GM21447 (cell line): ENCODE measurements around the gene SLC39A7.

ENCODE experiments used
- ATAC-seq: cut with Tn5 transposase; IDR thresholded peaks from one replicate; pipeline ENCODE4 v1.9.1; 2021; ENCODE audit not compliant: unreplicated experiment

SLC39A7 gene

GRCh38 chr6:33204415-33205190, 3.9 kb downstream of the SLC39A7 start, which contains the start of gene HSD17B8:
HSD17B8 (plus strand) TSS chr6:33204655; CDS start chr6:33204669, 14 bp downstream.
- ATAC-seq = peak; percentile 45

- no peak for ATAC-seq
Observed at GRCh38 chr6:33205191-33206026, 4.7 kb downstream of the SLC39A7 start.

GRCh38 chr6:33206027-33206863, 5.6 kb downstream of the SLC39A7 start:
- ATAC-seq = no peak

- no peak for ATAC-seq
Observed at GRCh38 chr6:33206864-33207551, 6.3 kb downstream of the SLC39A7 start.

- no peak for ATAC-seq
Observed at GRCh38 chr6:33207552-33208090, 7.0 kb downstream of the SLC39A7 start.

GRCh38 chr6:33208091-33208967, 7.7 kb downstream of the SLC39A7 start, which contains the start of gene RING1:
RING1 (plus strand) TSS chr6:33208500; CDS start chr6:33208823, 323 bp downstream.
- peak; percentile 34 for ATAC-seq

- no peak for ATAC-seq
Observed at GRCh38 chr6:33209856-33210255, 9.2 kb downstream of the SLC39A7 start.

- ATAC-seq = no peak
Observed at GRCh38 chr6:33211136-33211535, 10.5 kb downstream of the SLC39A7 start.

- ATAC-seq = no peak
Observed at GRCh38 chr6:33211666-33212422, 11.2 kb downstream of the SLC39A7 start.

- no peak for ATAC-seq
Observed at GRCh38 chr6:33212857-33213165, 12.1 kb downstream of the SLC39A7 start.

- no peak for ATAC-seq
Observed at GRCh38 chr6:33213166-33213988, 12.7 kb downstream of the SLC39A7 start.

GRCh38 chr6:33213989-33214335, 13.3 kb downstream of the SLC39A7 start:
- no peak for ATAC-seq

GRCh38 chr6:33215271-33216116, 14.8 kb downstream of the SLC39A7 start:
- no peak for ATAC-seq

- no peak for ATAC-seq
Observed at GRCh38 chr6:33216117-33216649, 15.5 kb downstream of the SLC39A7 start.

GRCh38 chr6:33217246-33217645, 16.6 kb downstream of the SLC39A7 start:
- no peak for ATAC-seq

- no peak for ATAC-seq
Observed at GRCh38 chr6:33217681-33218080, 17.0 kb downstream of the SLC39A7 start.
